HG02973 (cell line): Measurements from ENCODE around the gene CD80.
"Not testable (repeated sequence)": the region's sequence is repeated elsewhere in the genome, so short reads cannot be mapped to it uniquely, and the experiment has no call there.

Experiments
- ATAC-seq: cut with Tn5 transposase; IDR thresholded peaks from one replicate; pipeline ENCODE4 v1.9.1; 2021; ENCODE audit warnings: moderate library complexity; ENCODE audit not compliant: unreplicated experiment

CD80 gene, protein sequence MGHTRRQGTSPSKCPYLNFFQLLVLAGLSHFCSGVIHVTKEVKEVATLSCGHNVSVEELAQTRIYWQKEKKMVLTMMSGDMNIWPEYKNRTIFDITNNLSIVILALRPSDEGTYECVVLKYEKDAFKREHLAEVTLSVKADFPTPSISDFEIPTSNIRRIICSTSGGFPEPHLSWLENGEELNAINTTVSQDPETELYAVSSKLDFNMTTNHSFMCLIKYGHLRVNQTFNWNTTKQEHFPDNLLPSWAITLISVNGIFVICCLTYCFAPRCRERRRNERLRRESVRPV

DNA sequence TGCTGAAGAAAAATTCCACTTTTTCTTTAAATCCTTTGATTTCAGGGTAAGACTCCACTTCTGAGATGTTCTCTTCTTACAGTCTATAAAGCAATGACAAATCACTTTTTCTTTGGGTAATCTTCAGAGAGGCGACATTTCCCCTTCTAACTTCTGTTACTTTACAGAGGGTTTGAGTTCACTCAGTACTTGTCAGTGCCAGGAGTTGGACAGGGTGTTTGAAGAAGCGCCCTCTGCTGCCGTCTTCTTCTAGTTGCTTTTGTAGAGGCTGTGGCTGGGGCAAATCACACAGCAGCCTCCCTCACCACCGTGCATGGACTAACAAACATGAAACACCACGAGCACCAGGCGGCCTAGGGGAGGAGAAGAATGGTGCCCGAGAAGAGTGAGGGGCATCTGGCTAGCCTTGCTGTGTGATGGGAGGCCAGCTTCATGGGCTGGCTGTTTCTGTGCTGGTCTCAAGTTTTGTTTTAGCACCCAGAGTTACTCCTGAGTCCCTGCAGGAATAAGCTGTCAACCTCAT lies at the start of gene CD80:
Gene CD80 (minus strand): TSS at position 174 of the 523 bp plus-strand sequence. CDS start 1,886 bp downstream, outside the sequence.
- ATAC-seq, result peak; percentile 49

GRCh38 chr3:119608405-119609000 lies 49.1 kb upstream of the CD80 start:
- no peak for ATAC-seq

- no peak for ATAC-seq
These were observed 45.5 kb upstream of the CD80 start for GRCh38 chr3:119604878-119605277.

DNA sequence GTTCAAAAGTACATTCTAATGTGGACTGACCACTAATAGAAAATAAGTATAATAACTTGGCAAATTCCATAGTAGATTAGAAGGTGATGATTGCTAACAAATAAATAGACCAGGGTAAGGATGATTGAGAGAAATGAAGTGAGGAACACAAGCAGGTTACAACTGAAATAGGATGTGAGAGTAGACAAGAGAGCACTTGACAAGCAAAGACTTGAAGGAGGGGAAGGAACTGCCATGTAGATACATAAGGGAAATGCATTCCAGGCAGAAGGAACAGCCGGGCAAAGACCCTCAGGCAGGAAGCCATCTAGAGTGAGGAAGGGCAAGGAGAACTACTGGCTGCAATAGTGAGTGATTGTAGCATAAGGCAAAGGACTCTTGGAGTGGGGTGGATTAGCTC lies 43.3 kb upstream of the CD80 start:
- ATAC-seq, result no peak

DNA sequence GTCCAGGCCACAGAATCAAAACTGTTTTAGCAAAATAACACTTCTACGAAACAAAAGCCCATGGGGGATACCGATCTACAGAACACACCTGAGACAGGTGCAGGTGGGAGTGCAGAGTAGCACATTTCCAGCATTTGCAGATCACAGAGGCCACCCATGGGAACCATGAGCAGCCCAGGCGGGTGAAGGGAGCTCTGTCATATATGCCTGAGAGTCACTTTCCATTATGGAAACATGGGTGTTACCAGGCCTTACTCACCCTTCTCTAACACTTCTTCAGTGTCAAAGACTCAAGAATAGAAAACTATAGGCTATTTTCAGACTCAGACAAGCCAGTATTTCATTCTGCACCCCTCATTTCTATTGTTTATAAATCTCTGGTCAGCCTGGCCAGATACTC lies 41.7 kb upstream of the CD80 start:
- ATAC-seq, result no peak

- peak; percentile 47 for ATAC-seq
These were observed 41.3 kb upstream of the CD80 start for GRCh38 chr3:119600732-119601131.

- no peak for ATAC-seq
These were observed 40.3 kb upstream of the CD80 start for GRCh38 chr3:119599558-119600174.

- ATAC-seq, result peak; percentile 41
These were observed 39.1 kb upstream of the CD80 start for GRCh38 chr3:119598410-119599098.

GRCh38 chr3:119597548-119598288 lies 38.3 kb upstream of the CD80 start, which contains the start of gene PLA1A:
TSS of gene PLA1A (plus strand) at chr3:119597885. CDS start at chr3:119597914, 29 bp downstream.
- ATAC-seq, result no peak

GRCh38 chr3:119596398-119596797 lies 37.0 kb upstream of the CD80 start:
- no peak for ATAC-seq

DNA sequence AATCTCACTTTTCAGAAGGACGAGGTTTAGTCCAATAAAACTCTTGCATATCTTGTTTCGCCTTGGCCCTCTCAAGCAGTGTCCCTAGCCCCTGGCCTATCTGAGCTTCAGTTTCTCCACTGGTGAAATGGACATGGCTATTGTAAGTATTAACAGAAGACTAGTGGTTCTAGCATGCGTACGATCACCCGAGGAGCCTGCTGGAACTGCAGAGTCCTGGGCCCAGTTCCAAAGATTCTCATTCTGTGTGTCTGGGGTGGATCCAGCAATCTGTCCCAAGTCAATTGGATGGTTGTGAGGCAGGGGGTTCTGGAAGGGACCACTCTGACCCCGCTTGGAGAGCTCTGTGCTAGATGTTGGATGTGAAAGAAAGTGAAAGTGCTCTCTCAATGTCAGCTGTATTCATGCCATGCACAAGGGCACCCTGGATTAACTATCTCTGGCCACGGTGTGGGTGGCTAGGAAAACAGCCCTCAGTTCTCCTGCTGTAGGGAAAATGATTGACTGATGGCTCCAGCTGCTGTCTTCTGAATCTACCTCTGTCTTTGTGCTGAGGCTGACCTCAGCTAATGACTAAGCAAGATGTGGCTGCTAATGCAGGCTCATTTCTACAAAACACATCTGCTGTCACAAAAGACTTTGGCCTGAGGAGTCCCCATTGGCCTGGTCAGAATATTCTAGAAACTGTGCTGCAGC lies 36.4 kb upstream of the CD80 start:
- no peak for ATAC-seq

DNA sequence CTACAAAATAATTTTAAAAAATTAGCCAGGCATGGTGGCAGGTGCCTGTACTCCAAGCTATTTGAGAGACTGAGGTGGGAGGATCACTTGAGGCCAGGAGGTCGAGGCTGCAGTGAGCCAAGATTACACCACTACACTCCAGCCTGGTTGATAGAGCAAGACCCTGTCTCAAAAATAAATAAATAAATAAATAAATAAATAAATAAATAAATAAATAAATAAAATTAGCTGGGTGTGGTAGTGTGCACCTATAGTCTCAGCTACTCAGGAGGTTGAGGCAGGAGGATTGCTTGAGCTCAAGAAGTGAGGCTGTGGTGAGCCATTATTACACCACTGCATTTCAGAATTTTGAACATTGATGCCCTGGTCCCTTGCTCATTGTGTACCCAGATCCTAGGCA lies 35.5 kb upstream of the CD80 start:
- ATAC-seq, result not testable (repeated sequence)

- ATAC-seq, result no peak
These were observed 34.7 kb upstream of the CD80 start for GRCh38 chr3:119594066-119594465.

GRCh38 chr3:119592861-119593260 lies 33.4 kb upstream of the CD80 start:
- ATAC-seq, result no peak

- ATAC-seq, result no peak
These were observed 31.3 kb upstream of the CD80 start for GRCh38 chr3:119590706-119591105.

- no peak for ATAC-seq
These were observed 29.8 kb upstream of the CD80 start for GRCh38 chr3:119589102-119589773.

- ATAC-seq, result no peak
These were observed 28.7 kb upstream of the CD80 start for GRCh38 chr3:119588112-119588511.

DNA sequence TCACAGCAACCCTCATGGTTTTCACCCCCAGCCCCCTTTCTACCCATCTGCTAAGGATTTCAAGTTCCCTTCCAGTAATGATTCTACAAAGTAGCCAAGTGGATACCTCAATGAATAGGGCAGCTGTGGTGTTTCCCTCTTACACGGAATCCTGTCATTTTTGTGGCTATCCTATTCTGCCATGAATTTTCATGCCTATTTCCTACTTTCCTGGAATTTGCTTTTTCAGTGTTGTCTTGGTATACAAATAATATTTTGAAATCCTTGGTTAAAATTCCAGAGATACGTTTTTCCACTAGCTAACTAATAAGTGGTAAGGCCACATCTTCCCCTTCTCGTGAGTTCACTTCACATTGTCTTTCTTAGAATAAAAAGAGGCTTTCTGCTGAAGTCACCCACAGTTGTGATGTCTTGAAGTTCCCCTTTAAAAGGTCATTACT lies 27.3 kb upstream of the CD80 start:
- no peak for ATAC-seq

DNA sequence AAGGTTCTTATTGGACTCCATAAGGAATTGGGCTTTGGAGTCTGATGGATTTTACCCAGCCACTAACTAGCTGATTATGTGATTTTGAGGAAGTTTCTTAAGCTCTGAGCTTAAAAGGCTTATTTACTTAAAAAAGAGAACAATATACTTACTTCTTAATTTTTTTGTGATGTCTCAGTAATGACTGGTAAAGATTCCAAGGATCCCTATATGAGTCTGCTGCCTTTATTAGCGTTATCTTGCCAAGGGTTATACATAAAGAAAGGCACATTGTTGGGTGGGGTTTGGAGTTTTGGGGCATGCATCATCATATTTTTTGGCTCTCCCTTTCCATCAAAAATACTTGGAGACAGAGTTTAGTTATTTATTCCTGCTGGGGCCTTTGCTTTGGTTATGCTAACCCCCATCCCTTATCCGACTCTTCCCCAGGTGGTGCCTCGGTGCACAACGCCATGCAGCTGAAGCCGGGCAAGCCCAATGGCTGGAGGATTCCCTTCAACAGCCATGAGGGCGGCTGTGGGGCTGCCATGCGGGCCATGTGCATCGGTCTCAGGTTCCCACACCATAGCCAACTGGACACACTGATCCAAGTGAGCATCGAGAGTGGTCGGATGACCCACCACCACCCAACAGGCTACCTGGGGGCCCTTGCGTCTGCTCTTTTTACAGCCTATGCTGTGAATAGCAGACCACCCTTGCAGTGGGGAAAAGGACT lies 26.6 kb upstream of the CD80 start:
- ATAC-seq, result no peak
